Measurements from ENCODE around the gene CXorf58. TPM values are rescaled to one million over a fixed set of nuclear protein-coding genes. Genes with fewer than 3 reads are reported as not detected.
"Not testable (repeated sequence)": the region's sequence is repeated elsewhere in the genome, so short reads cannot be mapped to it uniquely, and the experiment has no call there.

Gene CXorf58
- total RNA-seq, 1 experiment from 2014 or later, result 0.11 TPM

DNA sequence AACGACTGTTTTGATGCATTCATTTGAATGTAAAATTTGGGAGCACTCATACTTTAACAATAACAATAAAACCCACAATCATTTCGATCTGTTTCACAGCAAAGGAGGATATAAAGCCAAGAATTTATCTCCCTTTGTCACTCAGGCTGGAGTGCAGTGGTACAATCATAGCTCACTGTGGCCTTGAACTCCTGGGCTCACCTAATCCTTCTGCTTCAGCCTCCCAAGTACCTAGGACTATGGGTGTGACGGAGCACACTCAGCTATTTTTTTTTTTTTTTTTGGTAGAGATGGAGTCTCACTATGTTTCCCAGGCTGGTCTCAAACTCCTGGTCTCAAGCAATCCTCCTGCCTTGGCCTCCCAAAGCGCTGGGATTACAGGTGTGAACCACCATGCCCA lies 11.3 kb upstream of the CXorf58 start:
- DNase-seq (ENCODE audit: low read depth, low spot score); in situ Hi-C loops (cut with HindIII; ENCODE audit: low pct_unique_long_range_greater_than_20kb, low sequenced_read_pairs): not testable (repeated sequence)

DNA sequence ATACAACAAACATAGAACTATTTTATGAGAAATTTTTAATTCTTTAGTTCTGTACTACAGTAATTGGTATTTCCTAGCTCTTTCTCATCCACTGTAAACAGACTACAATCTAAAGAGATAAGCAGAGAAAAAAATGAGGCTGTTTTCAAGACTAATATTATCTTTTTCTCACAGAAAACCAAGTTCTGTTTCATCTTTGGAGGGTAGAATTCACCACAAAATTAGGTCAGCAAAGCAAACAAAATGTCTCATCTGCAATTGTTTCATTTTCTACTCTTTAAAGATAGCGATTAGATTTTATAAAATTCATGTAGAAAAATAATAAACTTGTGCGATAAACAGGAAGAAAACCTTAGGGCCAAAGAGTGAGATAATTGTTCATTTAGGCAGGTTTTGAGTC lies 10.8 kb upstream of the CXorf58 start:
- no peak for DNase-seq (ENCODE audit: low read depth, low spot score)
- in situ Hi-C loops (cut with HindIII; ENCODE audit: low pct_unique_long_range_greater_than_20kb, low sequenced_read_pairs), result no loop called here

DNA sequence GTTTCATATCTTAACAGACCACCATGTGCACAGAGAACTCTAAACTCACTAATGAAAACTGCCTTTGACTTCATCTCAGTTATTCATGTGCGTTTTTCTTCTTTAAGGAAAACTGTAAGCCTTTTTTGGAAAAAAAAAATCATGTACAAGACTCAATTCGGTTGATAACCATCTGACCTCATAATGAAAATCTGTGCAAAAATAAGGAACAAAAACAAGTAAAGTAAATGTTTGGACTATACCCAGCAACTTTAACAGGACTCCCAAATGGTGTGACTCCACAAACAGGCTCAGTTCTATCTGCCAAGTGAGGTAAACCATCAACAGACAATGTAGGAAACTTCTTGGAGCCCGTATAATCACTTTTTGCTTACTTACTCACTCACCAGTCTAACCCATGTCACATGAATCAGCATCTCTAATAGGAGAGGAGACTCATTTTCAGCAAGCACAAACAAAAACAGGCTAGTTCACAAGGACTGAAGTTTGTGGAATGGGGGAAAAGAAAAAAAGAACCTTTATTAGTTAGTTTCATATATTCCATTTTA lies 9.3 kb upstream of the CXorf58 start:
- in situ Hi-C loops (cut with HindIII; ENCODE audit: low pct_unique_long_range_greater_than_20kb, low sequenced_read_pairs), result no loop called here
- DNase-seq (ENCODE audit: low read depth, low spot score), result peak; percentile 52

DNA sequence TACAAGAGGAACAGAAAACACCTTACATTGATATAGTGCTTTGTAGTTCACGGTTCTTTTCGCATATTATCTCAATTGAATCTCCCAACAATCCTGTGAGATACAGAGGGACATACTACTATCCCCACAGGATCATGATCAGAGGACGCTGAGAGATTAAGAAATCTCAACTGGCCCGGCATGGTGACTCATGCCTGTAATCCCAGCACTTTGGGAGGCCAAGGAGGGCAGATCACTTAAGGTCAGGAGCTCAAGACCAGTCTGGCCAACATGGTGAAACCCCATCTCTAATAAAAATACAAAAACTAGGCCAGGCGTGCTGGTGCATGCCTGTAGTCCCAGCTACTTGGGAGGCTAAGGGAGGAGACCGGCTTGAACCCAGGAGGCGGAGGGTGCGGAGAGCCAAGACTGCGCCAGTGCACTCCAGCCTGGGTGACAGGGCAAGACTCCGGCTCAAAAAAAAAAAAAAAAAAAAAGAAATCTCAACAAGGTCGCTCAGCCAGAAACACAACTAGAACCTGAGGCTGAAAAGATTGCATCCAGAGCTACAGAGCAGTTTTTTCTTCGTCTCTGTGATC lies 7.5 kb upstream of the CXorf58 start:
- in situ Hi-C loops (cut with HindIII; ENCODE audit: low pct_unique_long_range_greater_than_20kb, low sequenced_read_pairs), result no loop called here
- DNase-seq (ENCODE audit: low read depth, low spot score), result no peak

DNA sequence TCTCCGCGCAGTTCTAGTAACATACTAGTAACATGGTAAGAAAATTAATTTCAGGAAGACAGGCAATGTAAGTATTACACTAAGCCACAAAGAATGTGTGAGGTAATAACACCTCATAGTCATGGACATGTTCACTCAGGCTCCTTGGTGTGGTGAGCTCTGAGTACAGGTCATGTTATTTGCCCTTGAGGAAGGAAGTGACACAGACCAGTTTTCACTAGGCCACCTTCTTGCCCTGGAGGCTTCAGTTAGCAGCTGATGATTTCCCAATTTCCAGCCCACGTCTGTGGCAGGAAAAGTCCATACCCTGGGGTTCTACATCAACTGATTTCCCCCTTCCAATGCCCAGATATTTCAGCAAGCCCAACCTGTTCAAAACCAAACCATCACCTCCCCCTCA lies 6.7 kb upstream of the CXorf58 start:
- in situ Hi-C loops (cut with HindIII; ENCODE audit: low pct_unique_long_range_greater_than_20kb, low sequenced_read_pairs), result no loop called here
- DNase-seq (ENCODE audit: low read depth, low spot score), result peak; percentile 76

DNA sequence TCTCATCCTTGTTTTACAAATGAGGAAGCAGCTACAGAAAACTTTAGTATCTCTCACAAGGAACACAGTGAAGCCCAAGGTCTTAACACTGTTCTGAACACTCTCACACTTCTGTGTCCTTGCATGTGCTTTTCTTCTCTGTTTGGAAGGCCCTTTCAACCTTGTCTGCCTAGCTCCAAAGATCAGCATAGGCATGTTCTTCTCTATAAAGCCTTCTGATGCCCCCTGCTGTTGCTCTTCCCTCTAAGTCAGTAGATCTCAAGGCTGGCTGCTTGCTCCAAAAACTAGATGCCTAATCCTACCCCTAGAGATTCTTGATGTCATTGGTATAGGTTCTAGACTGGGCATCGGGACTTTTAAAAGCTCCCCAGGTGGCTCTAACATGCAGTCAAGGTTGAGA lies 6.0 kb upstream of the CXorf58 start:
- DNase-seq (ENCODE audit: low read depth, low spot score), result peak; percentile 90
- in situ Hi-C loops (cut with HindIII; ENCODE audit: low pct_unique_long_range_greater_than_20kb, low sequenced_read_pairs), result no loop called here

DNA sequence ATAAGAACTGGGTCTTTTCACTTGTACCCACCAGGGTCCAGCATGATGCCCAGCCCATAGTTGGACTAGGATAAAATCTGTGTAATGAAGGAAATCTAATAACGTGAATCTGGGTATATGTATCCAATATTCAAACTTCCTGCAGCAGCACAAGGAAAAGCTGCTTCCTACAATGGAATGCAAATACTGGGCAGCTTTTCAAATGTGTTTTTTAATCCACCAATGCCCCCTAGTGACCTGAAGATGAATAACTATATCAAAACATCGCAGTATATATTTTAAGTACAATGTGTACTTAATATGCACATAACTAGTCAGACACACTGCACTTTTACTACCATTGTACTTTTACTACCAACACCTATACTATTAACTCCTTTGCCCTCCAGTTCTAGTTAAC lies 5.4 kb upstream of the CXorf58 start:
- in situ Hi-C loops (cut with HindIII; ENCODE audit: low pct_unique_long_range_greater_than_20kb, low sequenced_read_pairs), result no loop called here
- DNase-seq (ENCODE audit: low read depth, low spot score), result peak; percentile 63

DNA sequence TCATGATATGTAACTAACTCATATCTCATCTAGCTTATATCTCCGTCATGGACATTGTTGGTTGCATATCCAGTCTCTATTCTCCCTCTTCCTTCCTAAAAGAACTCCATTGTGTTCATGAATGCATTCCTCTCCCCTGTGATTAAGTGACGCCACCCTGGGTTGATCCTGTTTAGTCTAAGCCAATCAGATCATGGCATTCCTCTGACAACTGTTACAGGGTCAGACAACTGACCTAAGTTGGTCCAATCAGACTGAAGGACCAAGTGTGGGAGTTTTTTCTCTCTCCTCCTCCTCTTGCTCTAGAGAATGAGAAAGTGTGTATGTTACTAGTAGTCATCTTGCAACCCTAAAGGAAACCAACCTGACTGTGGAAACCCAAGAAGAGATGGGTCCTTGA lies 3.7 kb upstream of the CXorf58 start:
- DNase-seq (ENCODE audit: low read depth, low spot score), result peak; percentile 96
- in situ Hi-C loops (cut with HindIII; ENCODE audit: low pct_unique_long_range_greater_than_20kb, low sequenced_read_pairs), result no loop called here

DNA sequence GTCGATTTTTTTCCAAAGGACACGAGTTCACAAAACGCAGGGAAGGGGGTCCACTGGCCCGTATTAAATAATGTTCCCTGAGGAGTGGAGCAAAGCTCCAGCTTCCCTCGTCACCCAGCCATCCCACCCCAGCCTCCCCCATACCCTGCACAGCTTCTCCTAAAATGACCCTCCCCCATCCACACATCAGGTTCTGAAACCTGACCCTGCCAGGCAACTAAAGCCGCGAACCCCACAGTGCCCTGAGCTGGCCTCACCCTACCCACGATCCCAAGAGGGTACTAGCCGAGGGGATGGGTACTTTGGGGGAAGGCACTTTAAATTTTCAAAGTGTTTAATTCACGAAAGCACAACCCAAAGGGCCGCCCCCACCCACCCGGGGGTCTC lies 702 bp upstream of the CXorf58 start:
- in situ Hi-C loops (cut with HindIII; ENCODE audit: low pct_unique_long_range_greater_than_20kb, low sequenced_read_pairs), result no loop called here

GRCh38 chrX:23908219-23909004 lies 606 bp downstream of the CXorf58 start:
- no peak for DNase-seq (ENCODE audit: low read depth, low spot score)
- in situ Hi-C loops (cut with HindIII; ENCODE audit: low pct_unique_long_range_greater_than_20kb, low sequenced_read_pairs), result no loop called here

More for the DNA sequence above, 702 bp upstream of the CXorf58 start:
- DNase-seq (ENCODE audit: low read depth, low spot score), result no peak

DNA sequence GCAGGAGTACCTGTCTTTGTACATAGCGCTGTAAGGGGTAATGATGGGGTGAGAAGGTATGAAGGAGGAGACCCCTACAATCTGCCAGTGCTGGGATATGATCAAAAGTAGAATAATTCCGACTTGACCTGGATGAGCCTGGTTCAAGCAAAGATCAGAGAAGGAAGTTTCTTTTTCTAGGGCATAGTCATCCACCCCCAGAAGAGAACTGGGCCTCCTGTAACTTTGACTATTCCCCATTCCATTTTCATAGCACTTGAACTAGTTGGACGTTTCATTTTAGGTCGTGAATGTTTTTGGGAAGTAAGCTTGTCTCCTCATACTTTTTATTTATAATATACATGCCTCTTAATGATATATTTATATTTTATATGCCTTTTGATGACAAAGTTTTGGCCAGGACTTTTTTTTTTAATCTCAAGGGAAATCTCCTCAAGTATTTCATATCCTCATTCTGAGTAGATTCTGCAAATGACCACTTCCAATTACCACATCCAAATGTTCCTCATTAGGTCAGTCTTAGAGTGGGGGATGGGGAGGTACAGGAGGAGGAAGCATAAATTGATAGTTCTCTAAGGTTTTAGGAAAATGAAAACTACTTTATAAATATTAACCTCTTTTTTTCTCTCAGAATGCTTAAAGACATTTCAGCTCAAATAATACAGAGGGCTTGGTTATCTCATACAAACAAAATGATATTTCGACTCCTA lies 3.5 kb downstream of the CXorf58 start:
- in situ Hi-C loops (cut with HindIII; ENCODE audit: low pct_unique_long_range_greater_than_20kb, low sequenced_read_pairs), result no loop called here
- no peak for DNase-seq (ENCODE audit: low read depth, low spot score)

GRCh38 chrX:23919148-23919547 lies 11.3 kb downstream of the CXorf58 start:
- in situ Hi-C loops (cut with HindIII; ENCODE audit: low pct_unique_long_range_greater_than_20kb, low sequenced_read_pairs), result no loop called here
- no peak for DNase-seq (ENCODE audit: low read depth, low spot score)

- peak; percentile 22 for DNase-seq (ENCODE audit: low read depth, low spot score)
Observed at GRCh38 chrX:23919706-23920320, 12.0 kb downstream of the CXorf58 start.

GRCh38 chrX:23926015-23926414 lies 18.2 kb downstream of the CXorf58 start:
- in situ Hi-C loops (cut with HindIII; ENCODE audit: low pct_unique_long_range_greater_than_20kb, low sequenced_read_pairs), result no loop called here
- DNase-seq (ENCODE audit: low read depth, low spot score), result no peak

More at GRCh38 chrX:23919706-23920320, 12.0 kb downstream of the CXorf58 start:
- in situ Hi-C loops (cut with HindIII; ENCODE audit: low pct_unique_long_range_greater_than_20kb, low sequenced_read_pairs), result no loop called here

- DNase-seq (ENCODE audit: low read depth, low spot score), result no peak
- in situ Hi-C loops (cut with HindIII; ENCODE audit: low pct_unique_long_range_greater_than_20kb, low sequenced_read_pairs), result no loop called here
Observed at GRCh38 chrX:23930894-23931604, 23.2 kb downstream of the CXorf58 start.

DNA sequence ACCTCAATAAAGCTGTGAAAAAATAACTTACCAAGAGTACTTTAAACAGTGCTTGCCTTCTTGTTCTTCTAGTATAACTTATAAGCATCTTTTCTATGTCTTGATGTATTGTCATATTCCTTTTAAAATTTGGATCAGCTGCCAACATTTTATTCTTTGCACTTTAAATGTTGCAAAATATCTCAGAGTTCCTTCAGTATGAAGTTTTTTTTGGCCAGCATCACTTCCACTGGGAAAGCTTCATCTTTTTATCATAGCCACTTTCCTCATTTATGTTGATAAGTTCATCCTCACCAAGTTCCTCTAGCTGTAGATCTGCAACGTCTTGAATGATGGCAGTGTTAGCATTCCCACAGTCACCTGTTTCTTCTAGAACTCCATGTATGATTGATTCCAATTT lies 24.2 kb downstream of the CXorf58 start:
- DNase-seq (ENCODE audit: low read depth, low spot score), result no peak
- in situ Hi-C loops (cut with HindIII; ENCODE audit: low pct_unique_long_range_greater_than_20kb, low sequenced_read_pairs), result no loop called here

DNA sequence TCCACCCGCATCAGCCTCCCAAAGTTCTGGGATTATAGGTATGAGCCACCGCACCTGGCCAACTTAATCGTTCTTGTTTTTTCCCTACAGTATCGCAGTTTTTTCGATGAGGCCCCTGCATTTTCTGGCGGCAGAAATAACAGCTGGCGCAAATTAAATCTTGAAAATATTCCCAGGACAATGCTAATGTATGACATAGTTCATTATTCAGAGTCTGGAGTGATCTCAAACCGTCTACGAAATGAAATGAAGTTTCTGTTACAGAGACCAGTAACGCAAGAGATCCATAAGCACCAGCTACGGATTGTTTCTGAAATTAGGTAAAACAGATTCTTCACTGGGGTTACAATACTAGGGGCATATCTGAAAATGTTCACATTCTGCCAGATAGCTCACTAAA lies 27.3 kb downstream of the CXorf58 start:
- DNase-seq (ENCODE audit: low read depth, low spot score), result no peak
- in situ Hi-C loops (cut with HindIII; ENCODE audit: low pct_unique_long_range_greater_than_20kb, low sequenced_read_pairs), result no loop called here
